HepG2 (cell line): Measurements from ENCODE around the gene COL26A1. TPM values are rescaled to one million over a fixed set of nuclear protein-coding genes. Genes with fewer than 3 reads are reported as not detected.
A peak's percentile ranks its signal among the peaks of the same experiment; 100 is the strongest.

Experiments used
- ATAC-seq: fragments of 200-7000 bp; cut with Tn5 transposase; 3 replicates; pipeline ENCODE4 v1.9.1; 2020; ENCODE audit warnings: mild to moderate bottlenecking, moderate library complexity
- BruUV-seq: library from RNA; stranded (reverse); fragments of 400-500 nt; replicated peaks from 2 replicates; lab custom pipeline; 2021; lab: Mats Ljungman, UMichigan
- CTCF ChIA-PET: fragments of 300-600 bp; formaldehyde crosslinking; extraction: SDS; loops from one replicate; lab custom pipeline; 2021; ENCODE audit warnings: low total read pairs, inconsistent platforms, low intra/inter-chr PET ratio; lab: Yijun Ruan, JAX
- POLR2A ChIA-PET: fragments of 350-600 bp; sonication (Branson Sonifier 250); formaldehyde crosslinking; loops from one replicate; lab custom pipeline; 2020; ENCODE audit warnings: antibody characterized with exemption, inconsistent platforms; lab: Yijun Ruan, JAX
- DNase-seq: peaks from one replicate; pipeline ENCODE4 v3.0.0-alpha.2; 2015; ENCODE audit warnings: low spot score
- FAIRE-seq: peaks from 3 replicates; lab custom pipeline; 2011; peaks lifted over from hg19 to GRCh38; lab: Jason Lieb, UNC
- H2AFZ ChIP-seq: one replicate; pipeline ENCODE4 v1.6.1; 2011; ENCODE audit warnings: low read length, inconsistent platforms
- H3K27ac ChIP-seq: fragments of 300-600 bp; 3 replicates; pipeline ENCODE4 v1.8.0; 2011; ENCODE audit warnings: mixed run types, mild to moderate bottlenecking, mixed read lengths, low read length, inconsistent platforms; ENCODE audit not compliant: insufficient read depth; ENCODE audit errors: extremely low read length
- H3K27me3 ChIP-seq, 2 experiments: fragments of 200-600 bp in 1 of 2; 2 replicates in 1 of 2; 3 replicates in 1 of 2; pipeline versions ENCODE4 v1.6.0 to v1.8.0; 2011; ENCODE audit warnings: low read length in 2 of 2, mild to moderate bottlenecking in 2 of 2, moderate library complexity in 2 of 2, inconsistent platforms in 1 of 2; ENCODE audit not compliant: insufficient read depth in 2 of 2, control insufficient read depth in 1 of 2
- H3K36me3 ChIP-seq, 2 experiments: fragments of 200-600 bp in 1 of 2; replicated peaks in 1 of 2; 2 replicates in 1 of 2; 3 replicates in 1 of 2; pipeline versions ENCODE4 v1.5.1 to v1.8.0; 2011; ENCODE audit warnings: low read length in 2 of 2, inconsistent platforms in 1 of 2; ENCODE audit not compliant: insufficient read depth in 2 of 2, control insufficient read depth in 1 of 2
- H3K4me1 ChIP-seq: 2 replicates; pipeline ENCODE4 v1.5.1; 2012; ENCODE audit warnings: low read length, inconsistent platforms; ENCODE audit not compliant: insufficient read depth
- H3K4me2 ChIP-seq: 2 replicates; pipeline ENCODE4 v1.6.0; 2011; ENCODE audit warnings: low read depth, low read length, inconsistent platforms
- H3K4me3 ChIP-seq, 3 experiments: fragments of 200-600 bp in 1 of 3; sonication (generic), shearing (Covaris generic) in 1 of 3; replicated peaks in 1 of 3; 2 replicates each; pipeline ENCODE4 v1.5.1; 2011 to 2016; ENCODE audit warnings: low read length in 3 of 3, inconsistent platforms in 2 of 3, low read depth in 2 of 3, mild to moderate bottlenecking in 2 of 3, control low read depth in 1 of 3, mixed read lengths in 1 of 3; ENCODE audit not compliant: insufficient read depth in 1 of 3
- H3K79me2 ChIP-seq: one replicate; pipeline ENCODE4 v1.6.1; 2011; ENCODE audit warnings: low read length, inconsistent platforms; ENCODE audit not compliant: insufficient read depth
- H3K9ac ChIP-seq: 2 replicates; pipeline ENCODE4 v1.6.0; 2011; ENCODE audit warnings: mild to moderate bottlenecking, low read depth, low read length, inconsistent platforms; ENCODE audit not compliant: insufficient read depth
- H3K9me3 ChIP-seq: 2 replicates; pipeline ENCODE4 v1.5.1; 2012; ENCODE audit warnings: mild to moderate bottlenecking, low read length
- H4K20me1 ChIP-seq: 2 replicates; pipeline ENCODE4 v1.6.0; 2011; ENCODE audit warnings: inconsistent platforms, mild to moderate bottlenecking, low read length, moderate library complexity; ENCODE audit not compliant: insufficient read depth
- AHDC1 ChIP-seq: sonication (generic); formaldehyde crosslinking; IDR thresholded peaks from 2 replicates; pipeline ENCODE4 v1.5.1; 2020; ENCODE audit warnings: mild to moderate bottlenecking, missing genetic modification reagents, borderline replicate concordance
- KDM3A ChIP-seq: IDR thresholded peaks from 2 replicates; pipeline ENCODE4 v1.6.1; 2018; ENCODE audit warnings: low read depth, missing compliant biosample characterization
- PAF1 ChIP-seq: IDR thresholded peaks from 2 replicates; pipeline ENCODE4 v1.6.1; 2016; ENCODE audit warnings: missing genetic modification reagents, missing compliant biosample characterization
- PBX2 ChIP-seq: IDR thresholded peaks from 2 replicates; pipeline ENCODE4 v1.6.1; 2016; ENCODE audit warnings: control low read depth
- ZFP36 ChIP-seq: fragments of 150-350 bp; IDR thresholded peaks from 2 replicates; pipeline ENCODE4 v1.6.1; 2018; ENCODE audit warnings: borderline replicate concordance, low read length, low read depth; ENCODE audit not compliant: partially characterized antibody
- ZFP91 ChIP-seq: sonication (generic); formaldehyde crosslinking; IDR thresholded peaks from 2 replicates; pipeline ENCODE4 v1.9.0; 2022; ENCODE audit warnings: missing genetic modification reagents, mild to moderate bottlenecking, borderline replicate concordance
- ZNF34 ChIP-seq: sonication (generic); formaldehyde crosslinking; IDR thresholded peaks from 2 replicates; pipeline ENCODE4 v1.4.0; 2020; ENCODE audit warnings: mild to moderate bottlenecking, missing genetic modification reagents, borderline replicate concordance
- ZNF672 ChIP-seq: sonication (generic); formaldehyde crosslinking; IDR thresholded peaks from 2 replicates; pipeline ENCODE4 v1.8.1; 2022; ENCODE audit warnings: missing genetic modification reagents
- whole genome bisulfite sequencing: methylation state at CpG from one replicate; pipeline ENCODE4 v1.1.6; 2017; ENCODE audit warnings: low lambda C conversion rate; 5-methylcytosine and 5-hydroxymethylcytosine counted together
- in situ Hi-C: cut with HindIII; loops from 2 replicates; pipeline ENCODE4 v1.10.0; 2017; ENCODE audit warnings: low pct_unique_long_range_greater_than_20kb; ENCODE audit not compliant: extremely low pct_ligation_motif_present
- intact Hi-C: fragments of 100-400 bp; cut with micrococcal nuclease; formaldehyde crosslinking; loops from one replicate; pipeline ENCODE4 v1.10.0; 2022; ENCODE audit not compliant: unreplicated experiment
- polyA plus RNA-seq, 8 experiments: library from polyadenylated mRNA; depleted of rRNA in 3 of 8; stranded (reverse) in 7 of 8; unstranded in 1 of 8; fragments of >200 nt; fragmentation: Illumina TruSeq in 4 of 8; extraction: Trizol in 4 of 8; gene quantifications; 2 replicates each; pipeline versions ENCODE4 v1.2.1 to v1.2.3, GENCODE V29; 2011 to 2016; ENCODE audit warnings: low read depth in 4 of 8, missing spikeins in 1 of 8, mixed read lengths in 1 of 8; ENCODE audit not compliant: insufficient read depth in 1 of 8
- total RNA-seq, 5 experiments: library from RNA; depleted of rRNA; stranded (reverse); fragments of >200 nt; fragmentation: Illumina TruSeq; extraction: Trizol; gene quantifications; 2 replicates each; pipeline ENCODE4 v1.2.3, GENCODE V29; 2016; ENCODE audit warnings: low read depth in 1 of 5

COL26A1 gene
- total and polyA plus RNA-seq, 2 of the 13 experiments (the other 11 are each of a cell fraction or from before 2014, with no cell fraction given), result 7.8 to 9.2 TPM

- no peak overlapping the region for H2AFZ ChIP-seq
- WGBS, result 82% methylated on average over 14 of the region's 14 CpGs
- TF ChIP-seq KDM3A (CRISPR knock-in tag) (no peak), ZFP36 (peak; percentile 56)
- TF ChIP-seq, all 625 proteins: peak for 1
- Histone ChIP-seq H3K79me2 (no peaks in the 10 kb centered on the region), H3K4me2 (no peak overlapping the region), H3K9ac (no peak overlapping the region), H3K9me3 (no peaks in the 10 kb centered on the region), H3K27me3 (no peaks in the 10 kb centered on the region), H3K4me3 (no peak overlapping the region), H3K4me1 (0 out of 2 replicates have a peak, but pooled peaks cover 5% of the 10 kb centered on the region), H4K20me1 (no peaks in the 10 kb centered on the region), H3K27ac (no peak overlapping the region), H3K36me3 (no peaks in the 10 kb centered on the region)
- ChIA-PET POLR2A (no interaction called here), CTCF (no interaction called here)
- FAIRE-seq, result no peak
- ATAC-seq, result no peak
- BruUV-seq, result no TSS peak
- intact Hi-C loops, result loop anchor here (10.0 kb wide), 1 partner anchor 687 kb away; no protein-coding TSS in a partner anchor
- in situ Hi-C loops, result loop anchor here (10.0 kb wide), 2 partner anchors 137 to 267 kb away; partner anchors contain the start of gene CUX1
- DNase-seq, result no peak
Observed at GRCh38 chr7:101547916-101548661, 185.4 kb downstream of the COL26A1 start.

GRCh38 chr7:101549734-101550133 is 187.1 kb downstream of the COL26A1 start:
- 0 out of 2 replicates have a peak, but pooled peaks cover 5% of the 10 kb centered on the region for H3K4me1 ChIP-seq
- H2AFZ ChIP-seq, result no peak overlapping the region
- H3K9ac ChIP-seq, result no peak overlapping the region
- ATAC-seq (no peak), FAIRE-seq (no peak), DNase-seq (no peak)
- H3K4me2 ChIP-seq, result no peak overlapping the region
- 76% methylated on average over 5 of the region's 5 CpGs for whole genome bisulfite sequencing
- no peak overlapping the region for H3K4me3 ChIP-seq
- ChIA-PET POLR2A (no interaction called here), CTCF (no interaction called here)
- no peaks in the 10 kb centered on the region for H3K9me3 ChIP-seq
- H3K27ac ChIP-seq, result no peak overlapping the region
- no TSS peak for BruUV-seq
- in situ Hi-C loops, result loop anchor here (10.0 kb wide), 2 partner anchors 135 to 265 kb away; partner anchors contain the start of gene CUX1
- H3K36me3 ChIP-seq, result no peaks in the 10 kb centered on the region
- H4K20me1 ChIP-seq, result no peaks in the 10 kb centered on the region
- H3K79me2 ChIP-seq, result no peaks in the 10 kb centered on the region
- intact Hi-C loops, result loop anchor here (10.0 kb wide), 1 partner anchor 685 kb away; no protein-coding TSS in a partner anchor
- no peaks in the 10 kb centered on the region for H3K27me3 ChIP-seq
- TF ChIP-seq PAF1 (CRISPR knock-in tag) (no peak), PBX2 (CRISPR knock-in tag) (no peak), AHDC1 (CRISPR knock-in tag) (no peak), ZNF672 (CRISPR knock-in tag) (no peak), ZFP91 (CRISPR knock-in tag) (no peak), ZNF34 (CRISPR knock-in tag) (no peak)
